Activated naive CD8-positive, alpha-beta T cell (primary cell): Measurements from ENCODE around the gene HLCS.

Source experiments
- H3K27ac Mint-ChIP-seq: one replicate; pipeline ENCODE4 v1.8.0; 2021; ENCODE audit warnings: mixed read lengths
- H3K27me3 Mint-ChIP-seq: one replicate; pipeline ENCODE4 v1.8.0; 2021; ENCODE audit warnings: mixed read lengths
- H3K36me3 Mint-ChIP-seq: one replicate; pipeline ENCODE4 v1.8.0; 2021; ENCODE audit warnings: mixed read lengths
- H3K4me1 Mint-ChIP-seq: one replicate; pipeline ENCODE4 v1.8.0; 2021; ENCODE audit warnings: low read depth, mixed read lengths
- H3K4me3 Mint-ChIP-seq: one replicate; pipeline ENCODE4 v1.8.0; 2021; ENCODE audit warnings: mild to moderate bottlenecking, mixed read lengths
- H3K9me3 Mint-ChIP-seq: one replicate; pipeline ENCODE4 v1.8.0; 2021; ENCODE audit warnings: low read depth, mixed read lengths

HLCS gene

GRCh38 chr21:36867291-36867905 is 99.1 kb downstream of the HLCS start:
- Mint-ChIP-seq H3K4me3 (no peak overlapping the region), H3K9me3 (peaks cover 1% of the 10 kb centered on the region), H3K27ac (no peak overlapping the region), H3K36me3 (peaks cover 8% of the 10 kb centered on the region), H3K27me3 (no peaks in the 10 kb centered on the region), H3K4me1 (no peaks in the 10 kb centered on the region)

GRCh38 chr21:36866419-36866818 is 100.0 kb downstream of the HLCS start:
- Mint-ChIP-seq H3K36me3 (peaks cover 10% of the 10 kb centered on the region), H3K27me3 (no peaks in the 10 kb centered on the region), H3K27ac (no peak overlapping the region), H3K9me3 (no peaks in the 10 kb centered on the region), H3K4me1 (no peaks in the 10 kb centered on the region), H3K4me3 (no peak overlapping the region)

- H3K27me3 Mint-ChIP-seq, result no peaks in the 10 kb centered on the region
- H3K4me1 Mint-ChIP-seq, result peaks cover 8% of the 10 kb centered on the region
- no peaks in the 10 kb centered on the region for H3K9me3 Mint-ChIP-seq
- H3K4me3 Mint-ChIP-seq, result no peak overlapping the region
- peaks cover 10% of the 10 kb centered on the region for H3K36me3 Mint-ChIP-seq
- H3K27ac Mint-ChIP-seq, result no peak overlapping the region
These were observed 101.5 kb downstream of the HLCS start for GRCh38 chr21:36864974-36865373.

- Mint-ChIP-seq H3K27me3 (no peaks in the 10 kb centered on the region), H3K9me3 (no peaks in the 10 kb centered on the region), H3K36me3 (peaks cover 9% of the 10 kb centered on the region)
These were observed 103.2 kb downstream of the HLCS start for GRCh38 chr21:36863260-36863659.

GRCh38 chr21:36861595-36862323 is 104.7 kb downstream of the HLCS start:
- Mint-ChIP-seq H3K36me3 (peaks cover 9% of the 10 kb centered on the region), H3K4me3 (no peak overlapping the region), H3K9me3 (no peaks in the 10 kb centered on the region), H3K27me3 (no peaks in the 10 kb centered on the region), H3K27ac (no peak overlapping the region), H3K4me1 (peaks cover 13% of the 10 kb centered on the region)

More at GRCh38 chr21:36863260-36863659, 103.2 kb downstream of the HLCS start:
- H3K4me3 Mint-ChIP-seq, result no peak overlapping the region
- H3K27ac Mint-ChIP-seq, result no peak overlapping the region
- peaks cover 13% of the 10 kb centered on the region for H3K4me1 Mint-ChIP-seq

- no peak overlapping the region for H3K4me3 Mint-ChIP-seq
- H3K27me3 Mint-ChIP-seq, result no peaks in the 10 kb centered on the region
- H3K27ac Mint-ChIP-seq, result no peak overlapping the region
- peaks cover 13% of the 10 kb centered on the region for H3K4me1 Mint-ChIP-seq
- peaks cover 9% of the 10 kb centered on the region for H3K36me3 Mint-ChIP-seq
- H3K9me3 Mint-ChIP-seq, result no peaks in the 10 kb centered on the region
These were observed 105.5 kb downstream of the HLCS start for GRCh38 chr21:36860736-36861594.

- no peak overlapping the region for H3K4me3 Mint-ChIP-seq
- H3K4me1 Mint-ChIP-seq, result peaks cover 13% of the 10 kb centered on the region
- no peaks in the 10 kb centered on the region for H3K9me3 Mint-ChIP-seq
- no peak overlapping the region for H3K27ac Mint-ChIP-seq
- H3K36me3 Mint-ChIP-seq, result peaks cover 9% of the 10 kb centered on the region
- no peaks in the 10 kb centered on the region for H3K27me3 Mint-ChIP-seq
These were observed 106.5 kb downstream of the HLCS start for GRCh38 chr21:36859744-36860501.

- Mint-ChIP-seq H3K4me3 (no peak overlapping the region), H3K4me1 (peaks cover 13% of the 10 kb centered on the region), H3K27me3 (no peaks in the 10 kb centered on the region), H3K27ac (no peak overlapping the region), H3K36me3 (peaks cover 9% of the 10 kb centered on the region), H3K9me3 (no peaks in the 10 kb centered on the region)
These were observed 108.0 kb downstream of the HLCS start for GRCh38 chr21:36858320-36858957.

- H3K4me3 Mint-ChIP-seq, result no peak overlapping the region
- H3K4me1 Mint-ChIP-seq, result peaks cover 13% of the 10 kb centered on the region
- H3K36me3 Mint-ChIP-seq, result peaks cover 2% of the 10 kb centered on the region
- no peaks in the 10 kb centered on the region for H3K27me3 Mint-ChIP-seq
- no peak overlapping the region for H3K27ac Mint-ChIP-seq
- H3K9me3 Mint-ChIP-seq, result no peaks in the 10 kb centered on the region
These were observed 109.8 kb downstream of the HLCS start for GRCh38 chr21:36856643-36857042.

- no peak overlapping the region for H3K4me3 Mint-ChIP-seq
- H3K27ac Mint-ChIP-seq, result no peak overlapping the region
These were observed 112.1 kb downstream of the HLCS start for GRCh38 chr21:36854391-36854790.

GRCh38 chr21:36852864-36853263 is 113.6 kb downstream of the HLCS start:
- Mint-ChIP-seq H3K4me1 (no peaks in the 10 kb centered on the region), H3K9me3 (no peaks in the 10 kb centered on the region), H3K27ac (no peak overlapping the region), H3K4me3 (no peak overlapping the region), H3K27me3 (no peaks in the 10 kb centered on the region), H3K36me3 (peaks cover 5% of the 10 kb centered on the region)

More at GRCh38 chr21:36854391-36854790, 112.1 kb downstream of the HLCS start:
- H3K27me3 Mint-ChIP-seq, result no peaks in the 10 kb centered on the region
- H3K4me1 Mint-ChIP-seq, result no peaks in the 10 kb centered on the region
- peaks cover 4% of the 10 kb centered on the region for H3K36me3 Mint-ChIP-seq
- no peaks in the 10 kb centered on the region for H3K9me3 Mint-ChIP-seq

GRCh38 chr21:36852293-36852692 is 114.2 kb downstream of the HLCS start:
- H3K4me3 Mint-ChIP-seq, result no peak overlapping the region
- no peaks in the 10 kb centered on the region for H3K27me3 Mint-ChIP-seq
- H3K9me3 Mint-ChIP-seq, result no peaks in the 10 kb centered on the region
- H3K4me1 Mint-ChIP-seq, result no peaks in the 10 kb centered on the region
- H3K36me3 Mint-ChIP-seq, result peaks cover 5% of the 10 kb centered on the region
- no peak overlapping the region for H3K27ac Mint-ChIP-seq

GRCh38 chr21:36851121-36851520 is 115.3 kb downstream of the HLCS start:
- Mint-ChIP-seq H3K4me1 (no peaks in the 10 kb centered on the region), H3K27me3 (no peaks in the 10 kb centered on the region), H3K4me3 (no peak overlapping the region), H3K9me3 (no peaks in the 10 kb centered on the region), H3K27ac (no peak overlapping the region), H3K36me3 (peaks cover 5% of the 10 kb centered on the region)

GRCh38 chr21:36850372-36850771 is 116.1 kb downstream of the HLCS start:
- Mint-ChIP-seq H3K36me3 (peaks cover 5% of the 10 kb centered on the region), H3K27me3 (no peaks in the 10 kb centered on the region), H3K4me1 (no peaks in the 10 kb centered on the region), H3K4me3 (no peak overlapping the region), H3K27ac (no peak overlapping the region), H3K9me3 (no peaks in the 10 kb centered on the region)
